Posterior cingulate gyrus (tissue), 11 donors: Measurements from ENCODE around the gene PCGF1.
"Not testable (repeated sequence)": the region's sequence is repeated elsewhere in the genome, so short reads cannot be mapped to it uniquely, and the experiment has no call there.

Source experiments
- DNase-seq, 10 donors: peaks; one replicate each; pipeline versions ENCODE4 v3.0.0 to v3.0.0-alpha.2; 2020 to 2021; ENCODE audit warnings: mixed read lengths in 3 of 10
- intact Hi-C: fragments of 100-400 bp; cut with DNase I; formaldehyde crosslinking; loops from one replicate; pipeline ENCODE4 v1.15.1; 2023

PCGF1 gene

DNA sequence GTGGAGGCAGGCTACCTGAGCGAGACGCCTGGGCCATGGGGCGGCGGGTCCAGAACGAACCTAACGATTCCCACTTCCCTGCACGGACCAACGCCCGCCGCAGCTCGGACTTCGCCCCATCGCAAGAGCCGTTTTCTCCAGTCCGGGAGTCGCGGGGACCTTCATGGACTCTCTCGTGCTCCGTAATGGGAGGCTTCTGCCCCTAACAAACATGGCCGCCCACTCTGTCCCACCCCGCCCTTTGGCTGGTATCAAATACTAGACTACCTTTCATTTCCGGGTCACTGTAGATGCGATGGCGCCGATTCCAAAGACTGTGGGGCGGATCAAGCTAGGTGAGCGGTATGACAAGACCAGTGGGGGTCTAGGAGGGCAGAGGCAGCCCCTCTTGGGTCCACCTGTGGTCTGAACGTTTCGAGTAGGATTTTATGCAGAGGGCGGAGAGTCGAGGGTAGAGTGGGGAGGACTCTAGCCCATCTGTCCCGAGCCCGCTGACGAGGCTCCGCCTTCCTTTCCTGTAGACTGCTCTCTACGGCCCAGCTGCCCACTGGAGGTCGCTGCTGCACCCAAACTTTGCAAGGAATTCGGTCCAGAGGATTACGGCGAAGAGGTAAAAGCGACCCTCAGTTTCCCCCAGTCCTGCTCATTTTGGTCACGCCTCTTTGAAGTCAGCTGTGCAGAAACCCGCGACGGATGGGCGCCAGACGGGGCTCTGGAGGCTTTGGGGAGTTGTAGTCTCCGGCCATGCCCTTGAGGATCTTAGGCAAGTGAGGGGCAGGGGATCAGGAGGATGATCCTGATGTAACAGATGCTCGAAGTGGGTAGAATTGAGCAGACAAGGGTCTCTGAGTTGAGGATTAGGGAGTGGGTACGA is 24.5 kb downstream of the PCGF1 start, which contains the start of the genes CCDC142 and TTC31:
Gene CCDC142, minus strand, starts transcription at position 198 of the 874 bp plus-strand sequence. Its CDS starts 161 bp downstream, at position 37.
Gene TTC31, plus strand, starts transcription at position 281 of the 874 bp plus-strand sequence. Its CDS starts 15 bp downstream, at position 296.
- DNase-seq: peak; percentile 90 to 99 (median 94)
- intact Hi-C loops: loop anchor here (1.0 kb wide), 4 partner anchors 24 to 104 kb away; partner anchors contain the start of genes AUP1, HTRA2, INO80B and PCGF1

DNA sequence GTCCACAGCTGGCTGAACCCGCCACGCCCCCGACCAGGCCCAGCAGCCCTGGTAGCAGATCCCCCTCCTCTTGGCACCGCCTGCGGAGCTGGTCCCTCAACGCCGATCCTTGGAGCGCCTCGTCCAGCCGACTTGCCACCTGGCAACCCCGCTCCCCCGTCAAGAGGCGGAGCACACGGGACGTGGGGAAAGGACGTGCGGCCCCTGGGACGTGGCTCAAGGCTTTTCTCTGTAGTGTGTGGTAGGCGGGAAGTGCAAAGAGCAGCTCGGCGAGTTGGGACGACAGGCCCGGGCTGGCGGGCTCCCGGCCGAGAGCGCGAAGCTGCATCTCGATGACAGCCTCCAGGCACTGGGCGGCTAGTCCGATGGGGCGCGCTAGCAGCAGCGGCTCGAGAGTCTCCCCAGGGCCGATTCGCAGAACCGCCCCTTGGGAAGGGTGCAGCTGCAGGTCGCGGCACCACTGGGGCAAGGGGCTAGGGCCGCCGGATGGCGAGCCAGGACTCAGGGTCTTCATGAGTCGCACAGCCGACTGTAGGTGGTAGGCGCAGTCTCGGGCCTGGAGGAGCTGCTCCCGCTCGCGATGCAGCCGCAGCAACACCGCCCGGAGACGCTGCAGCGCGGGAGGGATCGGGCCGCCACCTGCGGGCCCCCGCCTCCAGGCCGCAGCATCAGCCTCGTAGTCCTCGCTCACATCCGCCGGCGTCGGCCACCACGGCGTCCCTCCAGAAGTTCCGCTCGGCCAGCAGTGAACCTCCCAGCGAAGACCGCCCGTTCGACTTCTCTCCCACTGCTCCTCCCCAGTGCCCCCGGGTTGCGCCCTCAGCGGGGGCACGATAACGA is 25.3 kb downstream of the PCGF1 start:
- intact Hi-C loops: no loop called here
- peak in 5 of 10 donors; percentile 58 to 94 (median 85) for DNase-seq

- no peak for DNase-seq
- intact Hi-C loops: no loop called here
Measured at GRCh38 chr2:74481431-74481830, 26.1 kb downstream of the PCGF1 start.

DNA sequence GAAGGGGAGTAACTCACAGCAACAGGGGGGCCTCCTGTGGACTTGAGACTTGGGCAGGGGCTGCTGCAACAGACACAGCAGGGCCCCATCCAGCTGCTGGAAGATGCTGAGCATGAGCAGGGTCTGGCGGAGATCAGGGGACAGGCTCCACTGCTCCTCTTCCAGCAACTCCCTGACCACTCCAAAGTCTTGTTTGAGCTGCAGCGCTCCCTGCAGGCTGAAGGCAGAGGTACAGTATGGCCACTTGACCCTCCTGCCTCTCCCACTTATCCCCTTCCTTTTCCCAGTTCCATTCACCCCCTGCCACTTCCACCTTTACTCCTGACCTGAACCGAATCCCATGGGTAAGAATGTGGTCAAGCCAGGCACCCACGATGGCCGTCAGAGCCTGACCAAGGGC is 32.6 kb downstream of the PCGF1 start:
- intact Hi-C loops: no loop called here
- no peak for DNase-seq

GRCh38 chr2:74474481-74474880 is 33.0 kb downstream of the PCGF1 start:
- intact Hi-C loops: no loop called here
- DNase-seq: no peak

- no peak for DNase-seq
- intact Hi-C loops: no loop called here
Measured at GRCh38 chr2:74472945-74473258, 34.6 kb downstream of the PCGF1 start.

DNA sequence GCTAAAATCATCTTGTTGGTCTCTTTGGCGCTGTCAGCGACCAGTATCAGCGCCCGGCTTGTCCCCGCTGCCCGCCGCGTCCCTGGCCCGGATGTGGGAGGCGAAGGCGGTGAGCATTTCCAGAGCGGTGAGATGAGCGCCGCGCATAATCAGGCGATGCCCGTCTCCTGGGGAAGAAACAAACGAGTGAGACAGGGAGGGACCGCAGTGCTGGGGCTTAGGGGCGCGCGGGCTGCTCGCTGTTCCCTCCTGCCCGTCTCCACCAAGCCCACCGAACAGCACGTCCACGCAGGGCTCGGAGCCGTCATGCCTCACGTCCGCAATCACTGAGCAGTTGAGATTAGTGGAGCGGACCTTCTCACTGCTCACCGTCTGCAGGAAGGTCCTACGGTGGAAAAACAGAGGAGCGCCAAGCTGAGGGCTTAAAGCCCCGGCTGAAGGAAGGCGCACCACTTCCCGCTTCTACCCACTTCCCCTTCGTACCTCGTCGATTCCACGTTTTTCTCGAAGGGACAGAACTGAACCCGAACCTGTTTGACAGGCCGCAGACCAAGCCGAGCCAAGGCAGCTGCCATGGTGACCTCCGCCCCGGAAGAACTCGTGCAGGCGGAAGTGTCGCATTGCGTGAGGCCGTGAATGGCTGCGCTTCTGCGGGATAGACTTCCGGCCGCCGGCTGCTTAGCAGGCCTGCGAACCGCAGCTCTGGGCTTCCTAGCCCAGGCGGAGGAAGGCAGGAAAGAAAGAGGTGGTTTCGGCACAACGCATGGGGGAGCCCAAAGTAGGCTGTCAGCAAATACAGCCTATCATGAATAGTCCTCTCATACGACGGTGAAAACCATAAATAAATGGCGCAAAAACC is 35.2 kb downstream of the PCGF1 start, which contains the start of gene MRPL53:
Gene MRPL53, minus strand, starts transcription at position 595 of the 859 bp plus-strand sequence. Its CDS starts 20 bp downstream, at position 575.
- peak; percentile 93 to 99 (median 96) for DNase-seq
- intact Hi-C loops: no loop called here

DNA sequence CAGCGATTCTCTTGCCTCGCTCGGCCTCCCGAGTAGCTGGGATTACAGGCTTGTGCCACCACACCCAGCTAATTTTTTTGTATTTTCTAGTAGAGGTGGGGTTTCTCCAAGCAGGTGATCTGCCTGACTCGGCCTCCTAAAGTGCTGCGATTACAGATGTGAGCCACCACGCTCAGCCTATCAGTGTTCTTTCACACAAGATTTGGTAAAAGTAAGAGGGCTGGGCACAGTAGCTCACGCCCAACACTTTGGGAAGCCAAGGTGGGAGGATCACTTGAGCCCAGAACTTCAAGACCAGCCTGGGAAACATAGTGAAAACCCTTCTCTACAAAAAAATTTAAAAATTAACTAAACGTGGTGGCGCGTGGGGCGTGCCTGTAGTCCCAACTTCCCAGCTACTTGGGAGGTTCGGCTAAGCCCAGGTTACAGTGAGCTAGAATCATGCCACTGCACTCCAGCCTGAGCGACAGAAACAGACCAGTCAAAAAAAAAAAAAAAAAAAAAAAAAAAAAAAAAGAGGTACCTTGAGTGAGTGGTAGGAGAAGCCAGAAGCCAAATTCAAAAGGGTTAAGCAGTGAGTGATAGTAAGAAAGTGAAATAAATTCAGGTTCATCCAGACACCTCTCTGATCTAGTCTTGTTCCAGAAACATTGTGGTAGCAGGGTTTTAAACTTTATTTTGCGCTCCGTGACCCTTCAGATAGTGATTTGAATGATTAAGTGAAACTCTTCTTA is 36.0 kb downstream of the PCGF1 start:
- DNase-seq: no peak
- intact Hi-C loops: no loop called here

DNA sequence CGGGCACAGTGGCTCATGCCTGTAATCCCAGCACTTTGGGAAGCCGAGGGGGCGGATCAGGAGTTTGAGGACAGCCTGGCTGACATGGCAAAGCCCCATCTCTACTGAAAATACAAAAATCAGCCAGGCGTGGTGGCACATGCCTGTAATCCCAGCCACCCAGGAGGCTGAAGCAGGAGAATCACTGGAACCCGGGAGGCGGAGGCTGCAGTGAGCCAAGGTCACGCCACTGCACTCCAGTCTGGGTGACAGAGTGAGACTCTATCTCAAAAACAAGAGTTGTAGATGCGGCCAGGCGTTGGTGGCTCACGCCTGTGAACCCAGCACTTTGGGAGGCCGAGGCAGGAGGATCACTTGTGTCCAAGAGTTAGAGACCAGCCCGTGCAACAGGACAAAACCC is 36.8 kb downstream of the PCGF1 start:
- DNase-seq, intact Hi-C loops: not testable (repeated sequence)

DNA sequence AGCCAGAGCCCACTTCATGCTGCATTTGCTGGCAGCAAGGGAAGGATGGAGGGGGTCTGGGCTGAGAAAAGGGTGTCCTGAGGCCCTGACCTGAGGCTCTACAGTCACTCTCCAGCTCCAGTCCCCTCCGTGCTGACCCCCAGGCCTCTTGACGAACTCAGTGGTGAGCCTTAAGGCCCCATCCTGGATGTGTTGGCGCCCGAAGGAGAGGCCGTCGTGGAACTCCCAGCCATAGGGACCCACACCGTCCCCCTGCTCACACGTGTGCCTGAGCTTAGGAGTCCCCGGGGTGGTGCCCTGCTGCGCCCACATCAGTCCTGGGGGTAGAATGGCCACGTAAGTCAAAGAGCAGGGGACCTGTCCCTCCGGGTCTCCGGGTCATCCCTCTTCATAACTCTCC is 43.1 kb downstream of the PCGF1 start:
- no peak for DNase-seq
- intact Hi-C loops: no loop called here

- intact Hi-C loops: no loop called here
- peak in 1 of 10 donors; percentile 52 for DNase-seq
Measured at GRCh38 chr2:74462786-74463105, 44.7 kb downstream of the PCGF1 start.

DNA sequence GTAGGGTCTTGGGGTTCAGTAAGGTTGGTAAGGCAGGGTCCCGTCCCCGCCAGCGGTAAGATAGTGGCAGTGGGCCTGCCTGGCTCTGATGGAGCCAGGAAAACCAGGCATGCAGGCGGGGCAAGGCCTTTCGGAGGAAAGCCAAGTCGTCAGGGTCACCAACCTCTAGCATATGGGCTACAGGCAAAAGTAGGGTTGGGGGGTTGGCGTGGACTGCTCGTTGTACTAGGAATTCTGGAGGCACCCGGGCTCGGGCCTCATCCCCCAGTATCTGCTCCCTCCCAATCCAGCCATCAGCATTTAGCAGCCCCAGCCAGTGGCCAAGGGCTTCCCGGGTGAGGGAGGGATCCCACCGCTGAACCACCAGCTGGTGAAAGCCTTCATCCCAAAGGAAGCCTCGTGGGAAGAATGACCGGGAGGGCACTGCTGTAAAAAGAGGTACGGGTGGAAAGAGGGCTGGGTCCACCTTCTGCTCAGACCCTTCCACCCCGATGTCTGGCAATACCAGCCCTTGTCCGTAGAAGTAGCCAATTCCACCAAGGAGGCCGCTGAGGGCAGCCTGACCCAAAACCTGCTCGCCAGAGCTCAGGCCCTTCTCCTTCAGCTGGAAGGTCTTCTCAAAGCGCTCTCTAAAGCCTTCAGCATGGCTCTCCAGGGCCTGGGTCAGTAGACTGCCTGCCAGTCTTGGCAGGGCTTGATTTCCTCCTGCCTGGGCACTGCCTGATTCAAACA is 45.3 kb downstream of the PCGF1 start:
- intact Hi-C loops: no loop called here

GRCh38 chr2:74461187-74462053 is 46.1 kb downstream of the PCGF1 start:
- DNase-seq: peak in 2 of 10 donors; percentile 71 to 84
- intact Hi-C loops: no loop called here

More for the DNA sequence above, 45.3 kb downstream of the PCGF1 start:
- DNase-seq: peak in 1 of 10 donors; percentile 49

- intact Hi-C loops: not testable (repeated sequence)
- DNase-seq: peak in 2 of 10 donors; percentile 44 to 45
Measured at GRCh38 chr2:74460187-74460586, 47.3 kb downstream of the PCGF1 start.

DNA sequence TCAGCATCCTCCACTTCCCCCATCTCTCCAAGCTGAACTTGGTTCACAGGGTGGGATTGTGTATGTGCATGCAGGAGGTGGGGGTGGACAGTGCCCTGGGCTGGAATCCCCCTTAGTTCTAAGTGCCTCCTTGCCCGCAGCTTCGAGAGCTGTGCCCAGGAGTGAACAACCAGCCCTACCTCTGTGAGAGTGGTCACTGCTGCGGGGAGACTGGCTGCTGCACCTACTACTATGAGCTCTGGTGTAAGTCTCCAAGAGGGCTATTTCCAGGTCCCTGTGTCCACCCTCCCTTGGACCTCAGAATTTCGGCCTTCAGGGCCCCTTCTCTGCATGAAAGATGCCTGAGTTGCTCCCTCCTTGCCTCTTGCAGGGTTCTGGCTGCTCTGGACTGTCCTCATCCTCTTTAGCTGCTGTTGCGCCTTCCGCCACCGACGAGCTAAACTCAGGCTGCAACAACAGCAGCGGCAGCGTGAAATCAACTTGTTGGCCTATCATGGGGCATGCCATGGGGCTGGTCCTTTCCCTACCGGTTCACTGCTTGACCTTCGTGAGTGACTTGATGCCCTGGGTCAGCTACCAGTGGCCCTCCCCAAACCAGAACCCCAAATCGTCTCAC is 47.9 kb downstream of the PCGF1 start:
- peak in 1 of 10 donors; percentile 63 for DNase-seq
- intact Hi-C loops: loop anchor here (5.0 kb wide), 1 partner anchor 37 kb away; the partner anchor contains the start of genes C2orf81 and WDR54

DNA sequence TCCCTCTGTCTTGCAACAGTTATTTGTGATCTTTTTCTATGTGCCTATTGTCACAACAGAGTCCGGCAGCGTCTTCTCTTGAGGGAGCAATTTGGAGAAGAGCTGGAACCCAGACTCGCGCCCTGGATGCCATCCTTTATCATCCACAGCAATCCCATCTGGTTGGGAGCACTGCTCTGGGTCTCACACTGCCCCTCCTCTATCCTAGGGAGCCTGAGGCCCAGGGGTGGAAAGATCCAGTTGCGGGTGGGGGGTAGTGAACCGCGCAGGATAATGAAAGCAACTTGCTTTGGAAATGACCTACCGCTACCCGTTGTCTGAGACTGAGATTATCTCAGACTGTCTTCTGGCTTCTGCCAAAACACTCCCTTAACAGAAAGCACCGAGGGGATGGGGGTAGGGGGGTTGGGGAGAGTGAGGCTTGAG is 48.5 kb downstream of the PCGF1 start:
- intact Hi-C loops: loop anchor here (5.0 kb wide), 1 partner anchor 37 kb away; the partner anchor contains the start of genes C2orf81 and WDR54
- peak in 1 of 10 donors; percentile 55 for DNase-seq
